Vagina (tissue), 2 donors: ENCODE data around the gene ATP5ME. TPM values are rescaled to one million over a fixed set of nuclear protein-coding genes. Genes with fewer than 3 reads are reported as not detected.
A peak's percentile ranks its signal among the peaks of the same experiment; 100 is the strongest.

ENCODE experiments used
- DNase-seq, 2 donors: peaks; one replicate each; pipeline ENCODE4 v3.0.0-alpha.2; 2017; ENCODE audit errors: extremely low spot score in 2 of 2
- H3K27ac ChIP-seq: fragments of 200-600 bp; sonication (generic); one replicate; pipeline ENCODE4 v1.5.1; 2019
- H3K27me3 ChIP-seq: fragments of 200-600 bp; sonication (generic); one replicate; pipeline ENCODE4 v1.5.1; 2019
- H3K36me3 ChIP-seq, 2 donors: fragments of 200-600 bp; sonication (generic); one replicate each; pipeline ENCODE4 v1.5.1; 2017 to 2019
- H3K4me1 ChIP-seq: fragments of 200-600 bp; sonication (generic); one replicate; pipeline ENCODE4 v1.5.1; 2019
- H3K4me3 ChIP-seq, 2 donors: fragments of 200-600 bp; sonication (generic); 1 replicate in 1 of 2; 2 replicates in 1 of 2; pipeline ENCODE4 v1.5.1; 2016 to 2019
- H3K9me3 ChIP-seq: fragments of 200-600 bp; sonication (generic); one replicate; pipeline ENCODE4 v1.5.1; 2019
- POLR2A ChIP-seq, 2 donors: fragments of 450-650 bp; IDR thresholded peaks; one replicate each; pipeline ENCODE4 v1.6.1; 2017; ENCODE audit warnings: antibody characterized with exemption in 2 of 2, mild to moderate bottlenecking in 2 of 2, moderate library complexity in 2 of 2
- POLR2AphosphoS5 ChIP-seq, 2 donors: sonication (generic); formaldehyde crosslinking; IDR thresholded peaks; one replicate each; pipeline ENCODE4 v1.9.0; 2017; ENCODE audit warnings: antibody characterized with exemption in 2 of 2, mild to moderate bottlenecking in 2 of 2, low read depth in 1 of 2; ENCODE audit not compliant: insufficient read depth in 1 of 2
- intact Hi-C: fragments of 100-400 bp; cut with DNase I; formaldehyde crosslinking; loops from one replicate; pipeline ENCODE4 v1.15.1; 2023
- total RNA-seq: library from RNA; depleted of rRNA; stranded (reverse); fragments of >200 nt; gene quantifications from one replicate; pipeline ENCODE4 v1.2.3, GENCODE V29; 2016
- TF ChIP-seq, protein P1 (sequence below), 3 experiments: fragments of 450-650 bp in 2 of 3; fragments of 200-600 bp in 1 of 3; sonication (generic) in 1 of 3; IDR thresholded peaks; one replicate each; pipeline ENCODE4 v1.5.1; 2017 to 2019; ENCODE audit warnings: antibody characterized with exemption in 3 of 3, mild to moderate bottlenecking in 2 of 3, moderate library complexity in 2 of 3

ATP5ME gene
- total RNA-seq, 1 donor from 2014 or later: 181 TPM

DNA sequence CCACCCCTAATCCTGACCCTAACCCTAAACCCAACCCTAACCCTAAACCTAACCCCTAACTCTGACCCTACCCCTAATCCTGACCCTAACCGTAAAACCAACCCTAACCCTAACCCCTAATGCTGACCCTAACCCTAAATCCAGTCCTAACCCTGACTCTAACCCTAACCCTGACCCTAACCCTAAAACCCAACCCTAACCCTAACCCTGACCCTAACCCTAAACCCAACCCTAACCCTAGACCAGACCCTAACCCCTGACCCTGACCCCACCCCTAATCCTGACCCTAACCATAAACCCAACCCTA, 30.8 kb upstream of the ATP5ME start:
- H3K4me1 ChIP-seq: peaks cover 39% of the 10 kb centered on the region
- TF ChIP-seq POLR2AphosphoS5 (IDR thresholded peaks at IDR 0.05; ENCODE audit: insufficient read depth in 1 of 2, low read depth in 1 of 2) (no peak), POLR2A (IDR thresholded peaks at IDR 0.05) (no peak)
- TF ChIP-seq, protein P1, sequence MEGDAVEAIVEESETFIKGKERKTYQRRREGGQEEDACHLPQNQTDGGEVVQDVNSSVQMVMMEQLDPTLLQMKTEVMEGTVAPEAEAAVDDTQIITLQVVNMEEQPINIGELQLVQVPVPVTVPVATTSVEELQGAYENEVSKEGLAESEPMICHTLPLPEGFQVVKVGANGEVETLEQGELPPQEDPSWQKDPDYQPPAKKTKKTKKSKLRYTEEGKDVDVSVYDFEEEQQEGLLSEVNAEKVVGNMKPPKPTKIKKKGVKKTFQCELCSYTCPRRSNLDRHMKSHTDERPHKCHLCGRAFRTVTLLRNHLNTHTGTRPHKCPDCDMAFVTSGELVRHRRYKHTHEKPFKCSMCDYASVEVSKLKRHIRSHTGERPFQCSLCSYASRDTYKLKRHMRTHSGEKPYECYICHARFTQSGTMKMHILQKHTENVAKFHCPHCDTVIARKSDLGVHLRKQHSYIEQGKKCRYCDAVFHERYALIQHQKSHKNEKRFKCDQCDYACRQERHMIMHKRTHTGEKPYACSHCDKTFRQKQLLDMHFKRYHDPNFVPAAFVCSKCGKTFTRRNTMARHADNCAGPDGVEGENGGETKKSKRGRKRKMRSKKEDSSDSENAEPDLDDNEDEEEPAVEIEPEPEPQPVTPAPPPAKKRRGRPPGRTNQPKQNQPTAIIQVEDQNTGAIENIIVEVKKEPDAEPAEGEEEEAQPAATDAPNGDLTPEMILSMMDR (IDR thresholded peaks at IDR 0.05): no peak
- no peaks in the 10 kb centered on the region for H3K27me3 ChIP-seq
- no peaks in the 10 kb centered on the region for H3K36me3 ChIP-seq
- no peaks in the 10 kb centered on the region for H3K9me3 ChIP-seq
- intact Hi-C loops: loop anchor here (2.0 kb wide), 1 partner anchor 30 kb away; the partner anchor contains the start of genes ATP5ME and MYL5
- peak overlapping the region; percentile 90 for H3K27ac ChIP-seq
- DNase-seq: no peak
- peak overlapping the region; percentile 81 to 98 for H3K4me3 ChIP-seq

DNA sequence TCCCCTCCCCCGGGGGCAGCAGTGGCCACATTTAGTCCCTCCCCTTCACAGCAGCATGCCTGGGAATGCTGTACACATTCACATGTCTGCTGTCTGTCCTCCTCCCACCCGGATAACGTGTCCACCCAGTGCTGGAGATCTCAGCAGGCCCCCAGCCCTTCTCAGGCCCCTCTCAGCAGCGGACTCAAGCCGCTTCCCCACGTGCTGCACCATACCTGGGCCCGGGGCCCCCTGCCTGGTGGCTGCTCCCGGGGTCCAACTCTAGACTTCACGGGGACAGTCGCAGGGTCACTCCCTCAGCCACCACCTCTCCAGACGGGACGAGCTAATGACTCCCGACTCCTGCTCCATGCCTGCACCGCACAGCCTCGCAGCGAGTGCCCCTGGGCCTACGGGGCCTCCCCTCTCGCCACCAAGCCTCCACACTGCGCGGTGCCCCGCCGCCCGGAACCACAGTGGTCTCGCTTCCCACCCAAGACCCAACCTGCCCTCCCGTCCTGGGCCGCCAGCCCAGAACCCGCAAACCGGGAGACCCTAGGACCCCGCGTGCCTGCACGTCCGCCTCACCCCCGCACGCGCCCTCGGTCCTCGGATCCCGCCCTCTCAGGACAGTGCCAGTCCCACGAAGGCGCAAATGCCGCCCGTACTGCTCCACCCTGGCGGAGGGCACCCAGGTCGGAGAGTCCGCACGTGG, 30.3 kb upstream of the ATP5ME start:
- Histone ChIP-seq H3K4me3 (no peak overlapping the region), H3K27ac (no peak overlapping the region), H3K4me1 (peaks cover 33% of the 10 kb centered on the region), H3K27me3 (no peaks in the 10 kb centered on the region), H3K9me3 (no peaks in the 10 kb centered on the region), H3K36me3 (no peaks in the 10 kb centered on the region)
- TF ChIP-seq POLR2A (IDR thresholded peaks at IDR 0.05): no peak
- no peak for TF ChIP-seq POLR2AphosphoS5 (IDR thresholded peaks at IDR 0.05; ENCODE audit: insufficient read depth in 1 of 2, low read depth in 1 of 2)
- TF ChIP-seq, protein P1 (IDR thresholded peaks at IDR 0.05): no peak
- intact Hi-C loops: loop anchor here (2.0 kb wide), 1 partner anchor 30 kb away; the partner anchor contains the start of genes ATP5ME and MYL5
- DNase-seq: no peak

DNA sequence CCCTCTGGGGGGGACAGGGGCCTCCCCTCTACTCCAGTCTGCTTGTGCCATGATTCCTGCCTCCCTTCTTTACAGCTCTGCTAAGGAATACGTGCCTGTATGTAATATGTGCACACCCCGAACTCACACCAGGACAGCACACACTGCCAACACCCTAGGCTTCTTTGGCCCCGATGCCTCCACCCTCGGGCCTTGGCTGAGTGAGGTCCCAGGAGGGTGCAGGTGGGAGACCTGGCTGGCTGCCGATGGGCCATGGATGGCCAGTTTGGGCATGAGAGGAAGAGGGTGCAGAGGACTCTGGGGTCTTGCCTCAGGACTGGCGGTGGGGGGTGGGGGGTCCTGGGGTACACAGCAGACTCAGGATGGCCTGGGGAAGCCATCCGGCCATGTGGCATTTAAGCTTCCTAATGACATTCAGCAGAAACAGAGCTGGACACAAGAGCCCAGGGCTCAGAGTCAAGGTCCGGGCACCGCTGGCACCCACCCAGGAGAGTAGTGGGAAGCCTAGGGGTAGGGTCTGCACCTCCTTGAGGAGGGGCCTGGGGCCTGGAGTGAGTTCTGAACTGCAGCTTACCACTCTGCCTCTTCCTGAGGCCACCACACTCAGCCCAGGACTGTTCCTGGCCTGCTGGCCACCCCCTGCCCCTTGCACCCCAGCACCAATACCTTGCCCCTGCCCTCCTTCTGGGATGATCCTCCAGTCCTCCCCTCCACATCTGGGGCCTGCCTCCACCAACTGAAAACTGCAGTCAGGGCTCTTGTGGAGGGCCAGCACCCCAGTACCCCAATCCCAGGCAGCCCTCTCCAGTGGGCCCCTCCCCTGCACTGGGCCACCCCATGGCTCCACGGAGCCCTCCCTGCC, 29.5 kb upstream of the ATP5ME start:
- intact Hi-C loops: loop anchor here (2.0 kb wide), 1 partner anchor 29 kb away; the partner anchor contains the start of genes ATP5ME and MYL5

DNA sequence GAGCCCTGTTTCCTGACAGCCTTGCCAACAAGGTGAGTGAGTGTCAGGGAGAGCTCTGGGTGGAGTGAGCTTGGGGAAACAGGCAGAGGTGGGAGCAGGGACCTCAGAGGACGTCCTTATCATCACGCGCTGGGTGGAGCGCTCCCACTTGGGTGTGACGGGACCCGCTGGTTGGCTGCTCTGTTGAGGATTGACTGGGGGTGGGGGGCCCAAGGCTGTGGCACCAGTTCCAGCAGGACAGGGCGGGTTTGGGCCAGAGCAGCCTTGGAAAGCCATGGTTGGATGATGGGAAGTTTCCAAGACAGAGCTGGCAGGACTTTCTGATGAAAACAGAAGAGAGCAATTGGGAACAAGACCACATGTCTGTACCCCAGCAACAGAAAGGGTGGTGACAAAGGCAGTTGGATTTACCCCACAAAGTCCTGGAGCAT, 28.6 kb upstream of the ATP5ME start:
- Histone ChIP-seq H3K36me3 (no peaks in the 10 kb centered on the region), H3K27me3 (no peaks in the 10 kb centered on the region), H3K27ac (no peak overlapping the region), H3K4me3 (no peak overlapping the region), H3K9me3 (no peaks in the 10 kb centered on the region), H3K4me1 (peaks cover 17% of the 10 kb centered on the region)
- DNase-seq: no peak
- TF ChIP-seq POLR2AphosphoS5 (IDR thresholded peaks at IDR 0.05; ENCODE audit: insufficient read depth in 1 of 2, low read depth in 1 of 2) (no peak), POLR2A (IDR thresholded peaks at IDR 0.05) (no peak)
- TF ChIP-seq, protein P1 (IDR thresholded peaks at IDR 0.05): no peak
- intact Hi-C loops: no loop called here

More for the DNA sequence above, 29.5 kb upstream of the ATP5ME start:
- Histone ChIP-seq H3K27me3 (no peaks in the 10 kb centered on the region), H3K4me1 (peaks cover 25% of the 10 kb centered on the region), H3K27ac (no peak overlapping the region), H3K4me3 (no peak overlapping the region), H3K36me3 (no peaks in the 10 kb centered on the region), H3K9me3 (no peaks in the 10 kb centered on the region)
- DNase-seq: no peak
- TF ChIP-seq POLR2A (IDR thresholded peaks at IDR 0.05) (no peak), POLR2AphosphoS5 (IDR thresholded peaks at IDR 0.05; ENCODE audit: insufficient read depth in 1 of 2, low read depth in 1 of 2) (no peak)
- TF ChIP-seq, protein P1 (IDR thresholded peaks at IDR 0.05): no peak
